ENCODE results near the gene SEPTIN1.

SEPTIN1 gene

GRCh38 chr16:30376461-30376902 is 5.9 kb downstream of the SEPTIN1 start:
- DNase-seq, result no peak

- DNase-seq, result no peak
Observed at GRCh38 chr16:30375864-30376263, 6.5 kb downstream of the SEPTIN1 start.

GRCh38 chr16:30374538-30374937 is 7.8 kb downstream of the SEPTIN1 start, which contains the start of gene MYL11:
Gene MYL11 (plus strand): TSS chr16:30374802. CDS start chr16:30374858, 56 bp downstream.
- DNase-seq, result no peak

GRCh38 chr16:30372725-30373124 is 9.6 kb downstream of the SEPTIN1 start:
- DNase-seq, result no peak

- DNase-seq, result no peak
Observed at GRCh38 chr16:30372038-30372712, 10.2 kb downstream of the SEPTIN1 start.

- no peak for DNase-seq
Observed at GRCh38 chr16:30371248-30371816, 11.0 kb downstream of the SEPTIN1 start.

GRCh38 chr16:30370456-30371247 is 11.7 kb downstream of the SEPTIN1 start, which contains the start of gene TBC1D10B:
Gene TBC1D10B (minus strand): TSS chr16:30370494. CDS start chr16:30370183, 311 bp downstream.
- peak; percentile 100 for DNase-seq

- DNase-seq, result no peak
Observed at GRCh38 chr16:30369938-30370455, 12.4 kb downstream of the SEPTIN1 start.

GRCh38 chr16:30369091-30369937 is 13.0 kb downstream of the SEPTIN1 start:
- no peak for DNase-seq

- no peak for DNase-seq
Observed at GRCh38 chr16:30368792-30369090, 13.6 kb downstream of the SEPTIN1 start.

- no peak for DNase-seq
Observed at GRCh38 chr16:30368122-30368791, 14.1 kb downstream of the SEPTIN1 start.

- DNase-seq, result no peak
Observed at GRCh38 chr16:30367349-30368009, 14.9 kb downstream of the SEPTIN1 start.

GRCh38 chr16:30366511-30366910 is 15.8 kb downstream of the SEPTIN1 start:
- DNase-seq, result no peak

- DNase-seq, result no peak
Observed at GRCh38 chr16:30365200-30365599, 17.2 kb downstream of the SEPTIN1 start.

GRCh38 chr16:30361180-30361579 is 21.2 kb downstream of the SEPTIN1 start:
- no peak for DNase-seq

- DNase-seq, result no peak
Observed at GRCh38 chr16:30359871-30360170, 22.5 kb downstream of the SEPTIN1 start.

- DNase-seq, result no peak
Observed at GRCh38 chr16:30358990-30359870, 23.1 kb downstream of the SEPTIN1 start.

- DNase-seq, result no peak
Observed at GRCh38 chr16:30358577-30358936, 23.8 kb downstream of the SEPTIN1 start.

- DNase-seq, result no peak
Observed at GRCh38 chr16:30357715-30358576, 24.4 kb downstream of the SEPTIN1 start.
